ENCODE measurements around the gene ZSCAN20.

ZSCAN20 gene
- 5.0 to 11.0 (median 8.9) reads per million in 3 experiments for total RNA-seq

DNA sequence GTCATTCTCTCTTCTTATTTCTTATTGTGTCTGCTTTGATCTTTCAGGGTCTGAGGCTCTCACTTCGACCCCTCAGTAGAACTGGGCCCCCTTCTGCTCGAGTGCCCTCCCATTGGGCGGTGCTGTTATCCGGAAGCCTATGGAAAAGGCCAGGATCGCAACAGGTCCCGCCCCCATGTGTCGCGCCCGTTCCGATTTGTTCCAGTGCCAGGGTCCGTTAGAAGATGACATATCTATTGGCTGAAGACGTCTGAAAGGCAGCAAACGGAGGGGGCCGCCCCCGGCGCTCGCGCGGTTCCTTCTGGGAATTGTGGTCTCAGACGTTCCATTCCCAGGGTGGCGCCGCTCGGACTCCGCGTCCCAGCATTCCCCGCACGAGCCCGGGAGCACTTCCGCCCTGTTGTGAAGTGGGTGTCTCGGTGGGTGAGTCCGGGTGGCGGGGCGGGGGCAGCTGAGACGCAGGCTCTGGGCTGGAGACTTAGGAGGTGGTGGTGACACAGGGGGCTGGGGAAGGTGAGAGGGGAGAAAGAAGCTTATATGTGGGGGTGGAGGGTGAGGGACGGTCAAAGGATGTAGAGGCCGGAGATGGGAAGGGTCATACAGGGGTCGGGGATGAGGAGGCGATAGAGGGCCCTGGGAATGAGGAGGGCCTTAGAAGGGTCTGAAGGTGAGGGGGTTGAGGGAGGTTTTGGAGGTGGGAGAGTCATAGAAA is at the start of gene ZSCAN20:
Gene ZSCAN20, plus strand, starts transcription at position 377 of the 712 bp plus-strand sequence. CDS start 6,644 bp downstream, outside the sequence.
- peak; percentile 75 for DNase-seq

DNA sequence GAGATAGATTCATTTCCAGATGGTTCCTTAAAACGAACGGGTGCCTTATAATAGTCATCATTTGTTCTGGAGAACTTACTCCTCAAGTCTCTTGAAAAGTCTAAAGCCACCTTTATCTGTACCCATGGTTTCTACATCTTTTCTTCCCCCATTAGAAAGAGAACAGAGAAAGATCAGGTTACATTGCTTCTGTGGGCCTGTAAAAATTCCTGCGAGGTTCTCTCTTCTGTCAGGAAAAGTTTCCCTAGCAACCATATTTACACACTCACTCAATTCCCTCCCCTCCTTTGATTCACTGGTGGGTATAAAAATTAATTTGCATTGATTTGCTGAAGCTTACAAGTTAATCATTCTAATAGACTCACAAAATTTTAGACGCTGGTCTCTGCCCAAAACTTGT is 48.2 kb upstream of the ZSCAN20 start:
- DNase-seq: no peak

DNA sequence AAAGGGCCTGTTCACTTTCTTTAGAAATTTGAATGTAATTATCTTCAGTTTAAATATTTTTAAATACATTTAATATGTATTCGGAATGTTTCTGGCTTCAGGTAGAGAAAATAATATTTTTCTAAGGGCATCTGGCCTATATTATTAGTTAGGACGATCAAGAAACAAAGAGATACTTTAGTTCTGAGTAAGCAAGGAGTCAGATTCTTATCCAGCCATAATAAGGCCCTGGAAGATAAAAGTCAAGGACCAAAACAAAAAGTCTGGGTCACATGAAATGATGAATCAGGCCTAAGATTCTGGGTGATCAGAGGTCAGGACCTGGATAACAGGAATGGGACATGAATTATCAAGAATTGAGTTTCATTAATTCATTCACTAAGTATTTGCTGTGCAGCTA is 47.8 kb upstream of the ZSCAN20 start:
- DNase-seq: no peak

DNA sequence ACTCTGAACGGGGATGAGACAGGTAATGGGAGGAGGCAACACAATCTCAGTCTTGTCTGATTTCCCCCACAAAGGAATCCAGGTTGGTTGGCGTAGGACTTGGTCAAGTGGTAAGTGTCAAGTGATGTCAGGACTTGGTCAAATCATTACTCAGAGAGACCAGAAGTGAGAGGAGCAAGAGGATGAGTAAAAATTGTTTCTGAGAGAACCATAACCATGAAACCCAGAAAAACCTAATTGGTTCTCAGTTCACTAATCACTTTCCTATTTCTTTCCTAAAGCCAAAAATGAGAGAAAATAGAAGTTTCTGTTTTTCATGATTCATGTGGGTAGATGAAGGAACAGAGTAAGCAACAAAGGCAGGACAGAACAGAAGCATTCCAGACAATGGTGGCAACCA is 46.5 kb upstream of the ZSCAN20 start:
- no peak for DNase-seq

DNA sequence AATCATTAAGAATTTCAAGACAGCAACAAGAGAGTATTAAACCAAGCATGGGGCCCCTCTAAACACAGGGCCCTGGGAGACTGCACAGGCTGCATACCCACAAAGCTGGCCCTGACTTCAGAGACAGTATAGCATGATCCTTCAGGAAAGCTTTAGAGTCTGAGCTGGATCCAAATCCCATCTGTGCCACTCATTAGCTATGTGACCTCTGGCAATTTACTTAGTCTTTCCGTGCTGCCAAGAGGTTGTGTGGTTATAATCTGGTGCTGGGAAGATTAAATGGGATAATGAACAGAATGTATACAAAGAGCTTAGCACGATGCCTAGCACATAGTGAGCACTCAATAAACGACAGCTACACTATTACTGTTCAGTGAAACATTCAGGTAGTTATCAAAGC is 45.5 kb upstream of the ZSCAN20 start:
- DNase-seq: no peak

DNA sequence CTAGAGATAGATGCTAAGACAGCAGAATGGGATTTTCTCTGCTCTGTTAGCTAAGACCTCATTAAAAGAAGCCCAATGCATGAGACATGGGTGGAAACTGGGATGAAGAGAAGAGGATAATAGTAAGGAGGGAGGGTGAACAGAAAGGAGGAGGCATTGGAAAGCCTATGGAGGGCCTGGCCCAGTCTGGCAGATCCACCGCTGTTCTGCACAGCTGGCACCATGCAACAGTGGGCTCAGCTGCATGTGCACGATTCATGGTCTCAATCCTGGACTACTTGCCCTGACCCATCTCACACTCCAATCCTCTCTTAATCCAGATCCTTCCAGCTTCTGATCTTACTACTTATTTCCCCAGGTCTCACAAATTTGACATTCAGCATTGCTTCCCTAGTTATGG is 43.8 kb upstream of the ZSCAN20 start:
- DNase-seq: no peak

DNA sequence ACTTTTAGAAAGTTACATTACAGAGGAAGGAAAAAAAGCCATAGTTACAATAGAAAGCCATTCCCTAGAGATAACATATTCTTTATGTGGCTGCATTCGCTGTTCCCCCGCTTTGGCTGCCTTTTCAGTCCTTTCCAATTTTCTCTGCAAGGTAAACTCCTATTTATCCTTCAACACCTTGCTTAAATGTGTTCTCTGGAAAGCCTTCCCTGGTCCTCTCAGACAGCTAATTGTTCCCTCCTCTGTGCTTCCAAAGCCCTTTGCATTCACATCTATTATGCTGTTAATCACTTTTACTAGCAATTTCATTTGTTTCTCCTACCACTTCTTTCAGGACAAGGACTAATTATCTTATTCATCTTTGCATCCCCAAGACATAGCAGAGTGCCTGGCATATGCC is 43.1 kb upstream of the ZSCAN20 start:
- DNase-seq: no peak

DNA sequence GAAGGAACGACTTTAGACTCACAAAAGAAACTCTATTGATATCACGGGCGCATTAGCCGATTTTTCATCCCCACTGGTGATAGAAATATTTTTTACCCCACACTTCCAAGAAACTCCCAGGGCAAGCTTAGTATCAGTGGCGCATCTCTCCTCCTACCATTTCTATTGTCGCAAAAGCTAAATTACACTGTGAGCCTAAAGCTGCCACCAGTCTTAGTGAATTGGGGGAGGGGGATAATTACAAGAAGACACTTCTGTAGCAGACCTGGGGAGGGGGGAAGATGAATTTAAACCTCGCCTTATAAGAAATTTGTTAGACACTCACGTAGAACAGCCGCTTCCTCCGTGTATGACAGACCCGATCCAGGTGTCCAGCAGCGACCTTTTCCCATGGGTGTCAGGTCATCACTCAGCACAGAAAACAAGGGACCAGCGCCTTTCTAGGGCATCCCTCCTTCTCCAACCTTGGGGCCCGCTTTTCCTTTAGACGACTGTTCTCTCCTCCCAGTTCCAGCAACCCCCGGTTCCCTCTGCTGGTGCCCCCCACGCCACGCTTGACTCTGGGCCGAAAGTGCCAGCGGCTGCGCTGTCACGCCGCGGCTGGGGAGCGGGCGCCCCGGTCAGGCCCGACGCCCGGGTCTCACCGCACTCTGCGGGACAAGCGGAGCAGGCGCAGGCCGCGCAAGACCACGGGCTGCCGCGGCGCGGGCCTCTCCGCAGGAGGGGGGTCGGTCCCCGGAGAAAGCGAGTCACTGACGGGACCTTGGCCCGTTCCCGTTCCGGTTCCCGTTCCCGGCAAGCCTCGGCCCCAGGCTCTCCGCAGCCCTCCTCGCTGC is 42.4 kb upstream of the ZSCAN20 start:
- no peak for DNase-seq

DNA sequence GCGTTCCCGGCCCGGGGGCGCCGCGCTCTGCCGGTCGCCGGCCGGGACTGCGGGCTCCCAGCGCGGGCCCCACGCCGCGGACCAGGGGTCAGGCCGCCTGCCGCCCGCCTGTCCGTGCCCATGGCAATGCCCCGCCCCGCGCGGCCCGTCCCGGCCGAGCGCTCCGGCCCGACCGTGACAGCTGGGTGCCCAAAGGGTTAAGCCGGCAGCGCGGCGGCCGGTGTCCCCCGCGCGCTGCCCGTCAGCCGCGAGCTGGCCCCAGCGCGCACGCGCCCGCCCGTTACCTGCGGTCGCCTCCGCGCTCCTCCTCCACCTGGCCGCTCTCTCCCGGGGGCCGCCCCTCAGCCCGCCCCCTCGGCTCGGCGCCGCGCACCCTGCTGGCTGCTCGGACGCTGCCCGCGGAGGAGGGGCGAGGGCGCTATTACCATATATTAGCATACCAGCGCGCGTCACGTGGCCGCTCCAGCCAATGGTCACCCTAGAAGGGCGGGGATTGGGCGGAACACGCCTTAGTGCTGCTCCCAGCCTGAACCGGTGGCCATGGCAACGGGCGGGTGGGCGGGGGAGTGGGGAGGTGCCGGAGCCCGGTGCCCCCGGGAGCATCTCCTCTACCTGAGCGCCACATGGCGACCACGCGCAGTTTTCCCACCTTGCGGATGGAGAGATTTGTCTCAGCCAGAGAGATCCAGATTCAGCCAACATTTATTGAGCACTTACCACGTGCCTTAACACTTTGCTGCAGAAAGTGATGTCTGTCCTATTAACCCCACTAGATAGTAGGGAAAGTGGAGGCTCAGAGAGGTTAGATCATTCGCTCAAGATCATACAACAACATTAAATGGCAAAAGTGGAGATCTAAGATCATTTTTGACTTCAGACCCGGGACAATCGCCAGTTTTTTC is 41.5 kb upstream of the ZSCAN20 start, which contains the start of gene PHC2:
Gene PHC2, minus strand, starts transcription at position 404 of the 902 bp plus-strand sequence. CDS start 55,556 bp downstream, outside the sequence.
- peak; percentile 94 for DNase-seq

DNA sequence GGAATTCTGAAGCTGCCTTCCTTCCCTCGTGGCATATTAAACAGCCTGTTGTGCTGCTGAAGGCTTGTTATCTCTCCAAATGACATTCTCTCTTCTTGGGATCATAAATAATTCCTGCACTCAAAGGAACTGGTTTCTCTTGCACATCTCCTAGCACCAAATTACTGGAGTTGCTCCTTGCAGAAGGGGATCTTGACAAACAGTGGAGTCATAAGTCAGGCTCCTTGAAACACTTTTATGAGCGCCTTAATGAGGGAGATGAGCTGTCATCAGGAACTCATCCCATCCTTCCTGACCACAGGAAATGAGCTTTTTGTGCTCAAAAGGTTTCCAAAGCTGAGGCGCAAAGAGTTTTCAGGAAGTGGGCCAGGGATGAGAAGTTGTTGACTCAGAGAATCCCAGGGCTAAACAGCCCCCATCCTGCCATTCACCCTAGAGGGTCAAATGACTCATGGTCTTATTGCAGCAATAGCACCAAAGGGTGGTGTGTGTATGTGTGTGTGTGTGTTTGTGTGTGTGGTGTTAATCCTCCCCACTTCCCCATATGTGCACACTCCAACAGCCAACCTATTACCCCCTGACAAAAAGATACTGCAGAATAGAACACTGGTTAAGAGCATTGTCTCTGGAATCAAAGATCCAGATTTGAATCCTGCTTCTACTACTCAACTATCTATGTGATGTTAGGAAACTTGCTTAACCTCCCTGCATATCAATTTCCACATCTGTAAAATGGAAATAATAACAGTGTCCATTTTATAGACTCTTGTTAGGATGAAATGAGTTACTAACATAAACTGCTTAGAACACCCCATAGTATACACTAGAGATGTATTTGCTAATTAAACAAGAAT is 38.7 kb upstream of the ZSCAN20 start:
- no peak for DNase-seq

DNA sequence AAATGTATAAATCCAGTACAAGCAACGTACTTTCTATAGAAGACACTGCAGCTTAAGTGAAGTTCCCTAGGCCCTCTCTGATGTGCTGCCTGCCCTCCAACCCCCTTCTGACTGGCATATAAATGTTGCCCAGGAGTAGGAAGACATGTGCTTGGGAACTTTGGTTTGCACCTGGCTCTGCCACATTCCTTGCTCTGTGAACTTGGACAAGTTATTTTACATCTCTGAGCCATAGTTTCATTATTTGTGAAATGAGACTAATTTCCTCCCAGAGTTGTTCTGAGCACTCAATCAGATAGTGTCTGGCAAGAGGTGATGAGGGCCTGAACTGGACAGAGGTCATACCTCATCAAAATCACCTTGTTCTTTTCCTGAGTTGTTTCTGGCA is 38.1 kb upstream of the ZSCAN20 start:
- no peak for DNase-seq

DNA sequence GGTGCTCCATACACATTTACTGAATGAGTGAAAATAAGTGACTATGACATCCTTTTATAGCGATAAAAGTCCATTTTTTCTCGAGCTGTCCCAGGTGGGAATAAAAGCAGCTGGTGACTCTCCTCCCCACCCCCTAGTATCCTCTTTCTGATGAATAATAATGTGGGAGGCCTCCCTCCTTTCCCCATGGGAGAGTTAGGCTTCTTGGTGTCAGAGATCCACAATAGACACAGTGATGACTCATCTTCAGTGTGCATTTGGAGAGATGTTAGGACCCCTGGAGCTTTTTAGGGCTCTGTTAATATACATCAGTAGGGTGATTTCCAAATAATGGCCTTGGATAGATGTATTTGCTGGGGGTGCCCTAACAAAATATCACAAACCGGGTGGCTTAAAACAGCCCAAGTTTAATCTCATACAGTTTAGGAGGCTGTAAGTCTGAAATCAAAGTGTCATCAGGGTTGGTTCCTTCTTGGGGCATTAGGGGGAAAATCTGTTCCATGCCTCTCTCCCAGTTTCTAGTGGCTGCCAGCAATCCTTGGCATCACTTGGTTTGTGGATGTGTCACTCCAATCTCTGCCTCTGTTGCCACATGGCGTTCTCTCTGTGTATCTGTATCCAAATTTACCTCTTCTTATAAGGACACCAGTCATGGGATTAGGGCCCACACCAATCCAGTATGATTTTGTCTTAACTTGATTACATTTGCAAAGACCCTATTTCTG is 37.2 kb upstream of the ZSCAN20 start:
- no peak for DNase-seq

DNA sequence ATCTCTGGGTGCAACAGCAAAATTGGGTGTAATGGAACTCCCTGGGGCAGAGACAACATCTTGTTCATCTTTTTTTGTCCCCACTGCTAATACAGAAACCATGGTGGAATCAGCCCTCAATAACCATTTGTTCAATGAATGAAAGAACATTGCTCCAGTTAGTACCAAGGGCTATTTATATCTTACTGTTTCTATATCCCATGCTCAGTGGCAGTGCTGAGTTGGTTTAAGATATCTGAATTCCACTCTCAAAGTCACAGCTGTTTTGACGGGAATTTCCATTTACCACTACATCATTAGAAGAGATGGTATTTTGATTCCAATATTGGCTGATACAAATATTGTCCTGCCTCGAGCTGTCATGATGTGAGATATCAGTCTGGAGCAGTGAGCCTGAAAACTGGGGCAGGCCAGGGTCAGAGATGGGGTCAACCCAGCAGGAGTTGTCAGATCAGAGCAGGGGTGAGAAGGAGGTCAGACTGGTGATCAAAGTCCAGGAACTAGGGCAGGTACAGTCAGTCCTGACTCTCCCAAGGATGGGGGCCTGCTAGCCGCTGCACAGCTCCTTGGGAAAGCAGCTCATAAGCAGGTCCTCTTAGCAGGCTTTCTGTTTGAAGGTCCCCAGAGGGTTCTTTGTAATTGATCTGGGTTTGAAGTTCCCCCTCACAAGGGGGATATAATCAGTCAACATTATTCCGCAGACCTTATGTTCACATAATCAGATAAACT is 35.7 kb upstream of the ZSCAN20 start:
- no peak for DNase-seq

DNA sequence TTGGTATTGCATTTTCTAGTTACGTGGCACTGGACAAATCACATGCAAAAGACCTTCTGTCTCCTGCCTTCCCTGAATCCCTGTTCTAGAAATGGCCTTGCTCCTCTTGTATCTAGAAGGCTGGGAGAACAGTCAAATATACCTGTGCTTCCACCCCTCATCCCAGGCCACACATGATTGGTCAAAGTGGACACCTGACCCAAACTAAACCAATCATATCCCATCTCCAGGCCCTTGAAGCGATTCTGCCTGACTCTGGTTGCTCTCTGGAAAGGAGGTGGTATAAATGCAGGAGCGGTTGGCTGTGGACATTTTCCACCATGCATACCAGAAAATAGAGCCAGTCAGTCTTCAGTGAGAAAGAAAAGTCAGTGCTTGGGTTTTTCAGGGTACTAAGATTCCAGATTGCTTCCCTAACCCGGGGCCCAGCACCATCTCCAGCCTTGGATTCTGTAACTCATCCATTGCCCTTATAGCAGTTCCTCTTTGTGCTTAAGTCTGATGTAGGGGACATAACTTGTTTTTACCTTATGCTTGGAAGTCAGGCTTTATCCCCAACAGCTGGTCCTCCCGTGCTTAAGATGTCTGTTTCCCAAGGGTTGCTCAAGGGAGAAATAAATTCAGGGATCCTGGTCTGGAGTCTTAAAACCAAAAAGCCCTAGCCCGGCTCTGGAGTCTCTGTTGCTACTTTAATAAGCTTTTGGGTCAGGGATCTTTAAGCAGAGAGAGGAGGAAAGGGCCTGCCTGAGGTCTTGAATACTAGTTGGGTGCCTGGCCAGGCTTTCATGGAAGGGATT is 33.9 kb upstream of the ZSCAN20 start:
- DNase-seq: no peak

DNA sequence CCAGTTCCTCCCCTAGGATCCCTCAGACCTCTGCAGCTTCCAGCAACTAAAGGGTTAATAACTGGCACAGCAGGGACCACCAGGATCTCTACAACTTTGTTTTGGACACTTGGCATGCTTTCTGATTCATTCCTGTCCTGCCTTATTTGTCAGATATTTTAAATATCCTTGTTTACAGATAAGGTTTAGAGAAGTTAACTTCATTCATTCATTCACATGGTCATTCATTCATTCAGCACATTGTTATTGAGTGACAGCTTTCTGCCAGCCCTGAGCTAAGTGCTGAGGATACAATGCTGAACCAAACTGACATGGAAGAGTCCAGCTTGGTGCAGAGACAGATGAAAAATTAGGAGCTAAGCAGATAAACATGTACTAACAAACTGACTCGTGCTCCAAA is 32.8 kb upstream of the ZSCAN20 start:
- no peak for DNase-seq

DNA sequence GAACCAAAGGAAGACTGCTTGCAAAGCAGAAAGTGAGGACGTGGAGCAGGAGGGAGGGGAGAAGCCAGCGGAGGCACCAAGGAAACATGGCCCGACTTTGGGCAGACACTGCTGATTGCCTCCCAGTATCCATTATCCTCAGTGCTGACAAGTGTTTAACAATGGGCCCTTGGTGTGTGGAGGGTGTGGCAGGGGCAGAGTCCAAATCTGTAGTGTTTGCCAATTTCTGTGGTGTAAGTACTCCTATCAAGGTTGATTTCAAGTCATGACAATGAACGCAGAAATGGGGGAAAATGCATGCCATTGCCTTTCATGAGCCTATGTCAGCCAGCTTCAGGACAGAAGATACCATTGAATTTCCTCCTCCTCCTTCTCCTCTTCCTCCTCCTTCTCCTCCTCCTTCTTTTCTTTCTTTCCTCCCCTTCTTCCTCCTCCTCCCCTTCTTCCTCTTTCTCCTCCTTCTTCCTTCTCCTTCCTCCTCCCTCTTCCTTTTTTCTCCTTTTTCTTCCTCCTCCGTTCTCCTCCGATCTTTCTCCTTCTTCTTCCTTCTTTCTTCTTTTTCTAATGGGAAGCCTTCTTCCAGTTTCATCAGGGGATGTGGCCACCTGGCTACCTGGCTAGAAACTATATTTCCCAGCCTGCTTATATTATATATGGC is 31.2 kb upstream of the ZSCAN20 start:
- no peak for DNase-seq

DNA sequence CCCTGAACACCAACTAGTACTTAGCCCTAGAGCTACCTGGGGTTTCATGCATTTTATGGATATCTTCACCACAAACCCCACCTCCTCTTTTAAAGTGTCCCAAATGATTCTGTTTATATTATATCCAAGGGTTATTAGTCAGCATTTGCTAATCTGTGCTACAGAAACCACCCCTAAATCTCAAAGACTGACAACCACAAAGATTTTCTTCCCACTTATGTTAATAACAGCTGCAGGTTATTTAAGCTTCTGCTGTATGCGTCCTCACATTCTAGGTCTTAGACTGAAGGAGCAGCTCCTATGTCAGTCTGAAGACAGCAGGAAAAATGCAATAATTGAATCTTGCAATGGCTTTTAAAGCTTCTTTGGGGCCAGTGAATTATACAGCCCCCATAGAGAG is 30.3 kb upstream of the ZSCAN20 start:
- no peak for DNase-seq

DNA sequence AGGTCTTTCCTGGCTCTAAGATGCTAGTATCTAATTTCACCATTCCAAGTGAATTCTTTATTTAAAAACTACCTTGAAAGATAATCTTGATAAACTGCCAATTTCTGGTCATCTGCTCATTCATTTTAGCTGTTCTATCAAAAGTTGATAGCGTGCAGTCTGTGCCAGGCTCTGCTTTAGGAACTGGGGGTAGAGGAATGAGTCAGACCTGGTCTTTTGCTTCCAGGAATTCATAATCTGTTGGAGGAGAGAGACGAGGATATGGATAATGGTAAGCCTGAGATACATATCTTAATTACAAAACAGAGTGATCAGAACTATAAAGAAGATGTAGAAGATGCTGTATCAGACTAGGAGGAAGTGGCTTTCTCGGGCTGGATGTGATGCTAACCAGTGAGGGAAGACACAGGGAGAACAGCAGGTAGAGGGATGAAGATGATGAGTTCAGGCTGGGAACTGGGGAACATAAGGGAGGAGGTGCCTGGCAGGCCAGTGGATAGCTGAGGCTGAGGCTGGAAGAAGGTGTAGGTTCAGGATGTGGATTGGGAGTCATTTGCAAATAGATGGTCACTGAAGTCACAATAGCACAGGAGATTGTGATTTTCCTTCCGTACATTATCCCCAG is 29.3 kb upstream of the ZSCAN20 start:
- DNase-seq: no peak

DNA sequence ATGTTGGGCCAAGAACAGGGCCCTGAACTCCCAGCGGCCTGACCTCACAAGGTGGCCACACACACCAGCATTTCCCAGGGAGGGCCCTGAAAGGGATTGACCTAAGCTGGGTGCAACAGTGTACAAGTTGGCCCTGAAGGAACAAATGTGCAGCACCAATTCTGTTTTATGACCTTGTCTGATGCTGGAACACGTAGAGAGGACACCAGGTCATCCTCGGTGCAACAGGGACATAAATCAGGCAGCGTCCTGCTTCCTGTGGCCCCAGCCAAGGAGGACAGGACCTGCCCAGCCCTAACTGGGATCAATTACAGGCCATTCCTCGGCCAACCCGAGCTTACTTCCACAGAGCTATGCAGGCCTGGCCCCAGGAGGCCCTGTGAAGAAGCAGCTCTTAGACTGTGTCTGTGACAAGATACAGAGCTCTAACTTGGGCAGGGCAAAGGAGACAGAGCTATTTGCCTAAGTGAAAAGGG is 28.7 kb upstream of the ZSCAN20 start:
- DNase-seq: no peak

Measured in central memory CD4-positive, alpha-beta T cell (primary cell).